ENCODE data around the gene CORO2A. TPM values are rescaled to one million over a fixed set of nuclear protein-coding genes. Genes with fewer than 3 reads are reported as not detected.

CORO2A gene
- total and polyA plus RNA-seq, 10 of the 15 experiments (the other 5 are each of a cell fraction or from before 2014, with no cell fraction given) = 1.0 to 5.3 (median 3.5) TPM

DNA sequence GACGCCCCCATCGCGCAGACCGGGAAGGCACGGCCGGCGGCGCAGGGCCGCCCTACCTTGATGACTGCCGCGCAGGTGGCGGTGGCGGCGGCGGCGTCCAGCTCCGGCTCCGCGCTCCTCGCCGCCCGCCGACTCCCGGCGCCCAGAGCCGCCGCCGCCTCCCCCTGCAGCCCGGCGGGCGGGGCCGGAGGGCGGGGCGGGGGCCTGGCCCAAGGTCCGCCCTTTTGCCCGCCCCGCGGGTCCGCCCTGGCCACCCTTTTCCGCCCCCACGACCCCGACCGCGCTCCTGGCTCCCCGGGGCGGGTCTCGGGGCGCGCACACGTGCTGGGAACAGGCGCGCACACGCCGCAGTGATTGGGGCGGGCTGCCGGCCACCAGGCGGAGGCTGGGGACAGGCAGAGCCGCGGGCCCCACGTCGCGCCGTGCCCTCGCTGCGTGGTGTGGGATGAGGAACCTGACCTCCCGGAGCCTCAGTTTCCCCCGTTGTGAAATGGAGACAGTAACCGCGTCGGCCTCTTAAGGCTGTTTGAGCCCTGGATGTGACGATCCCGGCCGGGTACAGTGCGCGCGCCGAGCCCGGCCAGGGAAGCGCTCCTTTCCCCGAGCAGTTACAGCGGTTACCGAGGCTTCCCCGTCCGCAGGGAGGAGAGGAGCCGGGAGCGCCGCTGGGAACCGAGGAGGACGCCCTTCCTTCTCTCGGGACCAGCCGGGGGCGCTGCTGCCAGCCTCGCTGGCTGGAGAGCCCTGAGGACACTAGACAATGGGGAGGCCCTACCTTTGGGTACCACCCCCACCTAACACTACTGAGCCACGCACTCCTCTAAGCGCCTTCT, at the start of gene CORO2A (continued):
- TF ChIP-seq, protein P1, sequence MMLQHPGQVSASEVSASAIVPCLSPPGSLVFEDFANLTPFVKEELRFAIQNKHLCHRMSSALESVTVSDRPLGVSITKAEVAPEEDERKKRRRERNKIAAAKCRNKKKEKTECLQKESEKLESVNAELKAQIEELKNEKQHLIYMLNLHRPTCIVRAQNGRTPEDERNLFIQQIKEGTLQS (IDR thresholded peaks at IDR 0.05; ENCODE audit: borderline replicate concordance, extremely low read depth, low read depth, low read length) = no peak
- TF ChIP-seq CBFB (IDR thresholded peaks at IDR 0.05; ENCODE audit: low read depth) (no peak), EZH2 (IDR thresholded peaks at IDR 0.05; ENCODE audit: borderline replicate concordance, control insufficient read depth, low read depth, low read length) (no peak), ZSCAN29 (IDR thresholded peaks at IDR 0.05) (no peak), RELB (IDR thresholded peaks at IDR 0.05; ENCODE audit: low read depth) (no peak), SREBF1 (IDR thresholded peaks at IDR 0.05; ENCODE audit: low read length) (no peak), IRF5 (IDR thresholded peaks at IDR 0.05; ENCODE audit: borderline replicate concordance) (no peak), CREM (IDR thresholded peaks at IDR 0.05; ENCODE audit: low read depth) (no peak), POLR2AphosphoS2 (IDR thresholded peaks at IDR 0.05; ENCODE audit: low read depth, low read length) (no peak), SMAD5 (IDR thresholded peaks at IDR 0.05; ENCODE audit: low read depth) (no peak), USF2 (IDR thresholded peaks at IDR 0.05; ENCODE audit: borderline replicate concordance, low read depth, low read length) (no peak), ZNF24 (IDR thresholded peaks at IDR 0.05) (no peak), ZNF384 (IDR thresholded peaks at IDR 0.05; ENCODE audit: borderline replicate concordance, low read depth, low read length) (no peak), BCL11A (IDR thresholded peaks at IDR 0.05; ENCODE audit: low read depth, low read length) (no peak), HCFC1 (IDR thresholded peaks at IDR 0.05; ENCODE audit: low read length) (no peak; the same call in 1 of the 2 replicates)
- TF ChIP-seq, protein P2, sequence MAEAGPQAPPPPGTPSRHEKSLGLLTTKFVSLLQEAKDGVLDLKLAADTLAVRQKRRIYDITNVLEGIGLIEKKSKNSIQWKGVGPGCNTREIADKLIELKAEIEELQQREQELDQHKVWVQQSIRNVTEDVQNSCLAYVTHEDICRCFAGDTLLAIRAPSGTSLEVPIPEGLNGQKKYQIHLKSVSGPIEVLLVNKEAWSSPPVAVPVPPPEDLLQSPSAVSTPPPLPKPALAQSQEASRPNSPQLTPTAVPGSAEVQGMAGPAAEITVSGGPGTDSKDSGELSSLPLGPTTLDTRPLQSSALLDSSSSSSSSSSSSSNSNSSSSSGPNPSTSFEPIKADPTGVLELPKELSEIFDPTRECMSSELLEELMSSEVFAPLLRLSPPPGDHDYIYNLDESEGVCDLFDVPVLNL (IDR thresholded peaks at IDR 0.05; ENCODE audit: low read depth, low read length) = no peak
- TF ChIP-seq, protein P3, sequence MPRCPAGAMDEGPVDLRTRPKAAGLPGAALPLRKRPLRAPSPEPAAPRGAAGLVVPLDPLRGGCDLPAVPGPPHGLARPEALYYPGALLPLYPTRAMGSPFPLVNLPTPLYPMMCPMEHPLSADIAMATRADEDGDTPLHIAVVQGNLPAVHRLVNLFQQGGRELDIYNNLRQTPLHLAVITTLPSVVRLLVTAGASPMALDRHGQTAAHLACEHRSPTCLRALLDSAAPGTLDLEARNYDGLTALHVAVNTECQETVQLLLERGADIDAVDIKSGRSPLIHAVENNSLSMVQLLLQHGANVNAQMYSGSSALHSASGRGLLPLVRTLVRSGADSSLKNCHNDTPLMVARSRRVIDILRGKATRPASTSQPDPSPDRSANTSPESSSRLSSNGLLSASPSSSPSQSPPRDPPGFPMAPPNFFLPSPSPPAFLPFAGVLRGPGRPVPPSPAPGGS (IDR thresholded peaks at IDR 0.05; ENCODE audit: borderline replicate concordance, insufficient read depth, low read depth, low read length, poor library complexity, severe bottlenecking) = no peak
- TF ChIP-seq, protein P4, sequence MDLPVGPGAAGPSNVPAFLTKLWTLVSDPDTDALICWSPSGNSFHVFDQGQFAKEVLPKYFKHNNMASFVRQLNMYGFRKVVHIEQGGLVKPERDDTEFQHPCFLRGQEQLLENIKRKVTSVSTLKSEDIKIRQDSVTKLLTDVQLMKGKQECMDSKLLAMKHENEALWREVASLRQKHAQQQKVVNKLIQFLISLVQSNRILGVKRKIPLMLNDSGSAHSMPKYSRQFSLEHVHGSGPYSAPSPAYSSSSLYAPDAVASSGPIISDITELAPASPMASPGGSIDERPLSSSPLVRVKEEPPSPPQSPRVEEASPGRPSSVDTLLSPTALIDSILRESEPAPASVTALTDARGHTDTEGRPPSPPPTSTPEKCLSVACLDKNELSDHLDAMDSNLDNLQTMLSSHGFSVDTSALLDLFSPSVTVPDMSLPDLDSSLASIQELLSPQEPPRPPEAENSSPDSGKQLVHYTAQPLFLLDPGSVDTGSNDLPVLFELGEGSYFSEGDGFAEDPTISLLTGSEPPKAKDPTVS (IDR thresholded peaks at IDR 0.05; ENCODE audit: low read depth, low read length) = no peak
